HG02798 (cell line): ENCODE results near the gene ZNF846.
A peak's percentile ranks its signal among the peaks of the same experiment; 100 is the strongest.
"Not testable (repeated sequence)": the region's sequence is repeated elsewhere in the genome, so short reads cannot be mapped to it uniquely, and the experiment has no call there.

ENCODE experiments used
- ATAC-seq: cut with Tn5 transposase; IDR thresholded peaks from one replicate; pipeline ENCODE4 v1.9.1; 2021; ENCODE audit warnings: mild to moderate bottlenecking; ENCODE audit not compliant: unreplicated experiment, poor library complexity

ZNF846 gene

GRCh38 chr19:9785367-9786331 is 17.1 kb upstream of the ZNF846 start:
- peak; percentile 74 for ATAC-seq

GRCh38 chr19:9784163-9784496 is 15.6 kb upstream of the ZNF846 start:
- ATAC-seq = not testable (repeated sequence)

- no peak for ATAC-seq
Measured at GRCh38 chr19:9782338-9782737, 13.8 kb upstream of the ZNF846 start.

DNA sequence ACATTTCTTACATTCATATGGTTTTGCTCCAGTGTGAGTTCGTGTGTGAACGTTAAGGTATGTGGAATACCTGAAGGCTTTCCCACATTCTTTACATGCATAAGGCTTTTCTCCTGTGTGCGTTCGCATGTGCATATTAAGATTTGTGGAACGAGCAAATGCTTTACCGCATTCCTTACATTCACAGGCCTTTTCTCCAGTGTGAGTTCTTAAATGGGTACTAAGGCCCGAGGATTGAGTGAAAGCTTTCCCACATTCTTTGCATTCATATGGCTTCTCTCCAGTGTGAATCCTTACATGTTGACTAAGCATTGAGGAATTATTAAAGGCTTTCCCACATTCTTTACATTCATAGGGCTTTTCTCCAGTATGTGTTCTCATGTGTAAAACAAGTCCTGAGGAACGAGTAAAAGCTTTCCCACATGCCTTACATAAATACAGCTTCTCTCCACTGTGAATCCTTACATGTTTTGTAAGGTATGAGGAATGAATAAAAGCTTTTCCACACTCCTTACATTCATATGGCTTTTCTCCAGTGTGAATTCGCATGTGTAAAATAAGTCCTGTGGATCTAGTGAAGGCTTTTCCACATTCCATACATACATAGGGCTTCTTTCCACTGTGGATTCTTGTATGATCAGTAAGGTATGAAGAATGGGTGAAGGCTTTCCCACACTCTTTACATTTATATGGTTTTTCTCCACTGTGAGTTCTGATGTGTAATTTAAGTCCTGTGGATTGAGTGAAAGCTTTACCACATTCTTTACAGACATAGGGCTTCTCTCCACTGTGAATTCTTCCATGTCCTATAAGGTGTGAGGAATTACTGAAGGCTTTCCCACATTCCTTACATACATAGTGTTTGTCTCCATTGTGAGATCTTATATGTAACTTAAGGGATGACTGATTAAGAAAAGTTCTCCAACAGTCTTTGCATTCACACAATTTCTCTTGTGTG is 10.7 kb downstream of the ZNF846 start:
- ATAC-seq = no peak

DNA sequence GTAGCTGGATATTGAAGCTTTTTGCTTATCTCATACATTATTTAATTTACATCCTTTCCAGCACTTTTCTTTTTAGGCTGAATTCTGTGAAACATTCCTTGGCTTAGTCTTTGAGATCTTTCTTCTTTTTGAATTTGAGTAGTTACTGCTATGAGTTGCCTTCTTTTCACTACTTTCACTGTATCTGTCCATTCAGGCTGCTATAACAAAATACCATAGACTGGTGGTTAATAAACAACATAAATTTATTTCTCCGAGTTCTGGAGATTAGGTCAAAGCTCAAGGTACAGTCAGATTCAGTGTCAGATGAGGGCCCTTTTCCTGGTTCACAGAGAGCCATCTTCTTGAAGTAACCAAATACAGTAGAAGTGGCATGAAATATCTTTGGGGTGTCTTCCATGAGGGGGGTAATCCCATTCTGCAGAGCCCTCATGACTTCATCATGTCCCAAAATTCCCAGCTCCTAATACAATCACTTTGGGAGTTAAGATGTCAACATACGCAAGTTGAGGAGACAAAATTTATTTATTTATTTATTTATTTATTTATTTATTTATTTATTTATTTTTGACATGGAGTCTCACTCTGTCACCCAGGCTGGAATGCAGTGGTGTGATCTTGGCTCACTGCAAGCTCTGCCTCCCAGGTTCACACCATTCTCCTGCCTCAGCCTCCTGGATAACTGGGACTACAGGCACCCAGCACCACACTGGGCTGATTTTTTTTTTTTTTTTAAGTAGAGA is 15.7 kb downstream of the ZNF846 start:
- no peak for ATAC-seq

GRCh38 chr19:9751446-9751845 is 17.1 kb downstream of the ZNF846 start:
- ATAC-seq = no peak

DNA sequence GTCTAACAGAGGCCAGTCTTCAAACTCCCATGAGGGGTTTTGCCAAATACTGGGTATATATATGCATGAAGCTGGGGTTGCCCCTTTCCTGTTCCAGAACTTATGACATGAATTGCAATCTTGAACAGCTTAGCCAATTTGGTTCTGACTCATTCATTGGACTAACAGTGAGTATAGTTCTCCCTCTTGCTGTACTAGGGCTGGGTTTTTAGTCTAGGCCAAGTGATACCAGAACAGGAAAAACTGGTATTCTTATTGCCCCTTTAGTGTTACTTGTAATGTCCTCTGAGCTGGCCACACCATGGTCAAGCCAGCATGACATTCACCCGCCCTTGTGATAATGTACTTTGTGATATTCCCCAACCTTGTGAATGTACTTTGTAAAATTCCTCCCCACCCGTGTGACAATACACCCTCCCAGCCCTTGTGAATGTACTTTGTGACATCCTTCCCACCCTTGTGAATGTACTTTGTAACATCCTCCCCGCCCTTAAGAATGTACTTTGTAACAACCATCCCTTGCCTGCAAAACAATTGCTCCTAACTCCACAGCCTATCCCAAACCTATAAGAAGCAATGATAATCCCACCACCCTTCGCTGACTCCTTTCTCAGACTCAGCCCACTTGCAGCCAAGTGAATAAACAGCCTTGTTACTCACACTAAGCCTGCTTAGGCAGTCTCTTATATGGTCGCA is 26.9 kb downstream of the ZNF846 start:
- no peak for ATAC-seq

- ATAC-seq = no peak
Measured at GRCh38 chr19:9735986-9736385, 32.6 kb downstream of the ZNF846 start.

GRCh38 chr19:9730056-9730455 is 38.5 kb downstream of the ZNF846 start:
- not testable (repeated sequence) for ATAC-seq

DNA sequence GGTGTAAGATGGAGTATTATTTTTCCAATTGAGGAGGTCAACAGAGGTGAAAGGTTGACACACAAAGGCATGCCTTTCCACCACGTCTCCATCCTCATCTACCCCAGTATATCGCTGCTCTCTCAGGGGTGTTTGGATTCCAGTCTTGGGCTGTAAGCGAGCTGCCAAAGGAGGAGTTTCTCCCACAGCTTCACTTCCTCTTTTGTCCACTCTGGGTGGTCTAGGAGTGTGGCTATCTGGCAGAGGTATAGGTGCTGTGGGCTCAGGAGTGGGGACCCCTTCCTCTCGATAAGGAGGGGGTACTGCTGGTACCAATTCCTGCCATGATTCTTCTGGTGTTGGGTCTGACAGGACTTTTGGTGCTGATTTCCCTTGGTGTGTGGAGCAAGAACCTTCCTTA is 39.4 kb downstream of the ZNF846 start:
- no peak for ATAC-seq

GRCh38 chr19:9727644-9728043 is 40.9 kb downstream of the ZNF846 start:
- no peak for ATAC-seq

- ATAC-seq = not testable (repeated sequence)
Measured at GRCh38 chr19:9725508-9726201, 42.9 kb downstream of the ZNF846 start.

DNA sequence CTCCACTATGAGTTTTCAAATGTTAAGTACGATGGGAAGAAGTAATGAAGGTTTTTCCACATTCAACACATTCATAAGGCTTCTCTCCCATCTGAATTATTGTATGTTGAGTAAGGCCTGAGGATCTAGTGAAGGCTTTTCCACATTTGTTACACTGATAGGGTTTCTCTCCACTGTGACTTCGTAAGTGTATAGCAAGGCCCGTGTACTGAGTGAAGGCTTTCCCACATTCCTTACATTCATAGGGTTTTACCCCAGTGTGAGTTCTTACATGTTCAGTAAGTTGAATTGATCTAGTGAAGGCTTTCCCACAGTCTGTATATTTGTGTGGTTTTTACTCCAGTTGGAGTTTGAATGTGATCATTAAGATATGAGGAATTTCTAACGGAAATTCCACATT is 44.4 kb downstream of the ZNF846 start:
- no peak for ATAC-seq

- ATAC-seq = no peak
Measured at GRCh38 chr19:9721861-9722260, 46.7 kb downstream of the ZNF846 start.

- ATAC-seq = no peak
Measured at GRCh38 chr19:9720541-9720940, 48.0 kb downstream of the ZNF846 start.

DNA sequence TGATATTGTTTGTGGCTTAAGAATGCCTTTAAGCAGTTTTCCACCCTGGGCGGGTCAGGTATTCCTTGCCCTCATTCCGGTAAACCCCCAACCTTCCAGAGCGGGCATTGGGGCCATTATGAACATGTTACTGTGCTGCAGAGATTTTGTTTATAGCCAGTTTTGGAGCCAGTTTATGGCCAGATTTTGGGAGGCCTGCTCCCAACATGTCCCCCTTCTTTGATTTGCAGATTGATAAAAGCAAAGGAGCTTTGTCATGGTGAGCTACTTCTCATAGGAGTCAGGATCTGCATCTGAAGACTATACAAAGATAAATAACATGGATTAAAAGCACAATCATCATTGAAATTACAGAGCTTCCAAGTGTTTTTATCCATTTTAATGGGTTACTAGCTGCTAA is 56.7 kb downstream of the ZNF846 start:
- no peak for ATAC-seq

DNA sequence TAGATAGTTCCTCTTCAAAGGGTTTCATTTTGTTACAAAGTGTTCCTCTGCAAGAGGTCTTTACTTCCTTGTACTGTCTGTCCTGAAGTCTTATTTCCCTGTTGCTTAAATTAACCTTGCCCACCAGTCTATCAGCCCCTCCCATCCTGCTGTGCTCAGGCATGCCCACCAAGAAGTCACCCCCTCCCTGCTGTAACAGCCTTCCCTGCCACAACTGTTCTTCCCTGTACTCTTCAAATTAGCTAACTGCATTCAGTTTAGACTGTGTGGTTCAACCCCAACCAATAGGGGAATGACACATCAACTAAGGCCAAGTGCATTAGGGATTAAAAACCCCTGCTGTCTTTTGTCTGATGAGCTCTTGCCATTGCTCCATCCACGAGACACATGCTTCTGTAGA is 59.2 kb downstream of the ZNF846 start:
- ATAC-seq = no peak

- ATAC-seq = no peak
Measured at GRCh38 chr19:9705836-9706235, 62.7 kb downstream of the ZNF846 start.

GRCh38 chr19:9702186-9702585 is 66.4 kb downstream of the ZNF846 start:
- no peak for ATAC-seq
